Osteoblast (primary cell): Measurements from ENCODE around the gene ECI2. TPM values are rescaled to one million over a fixed set of nuclear protein-coding genes. Genes with fewer than 3 reads are reported as not detected.

ENCODE experiments used
- DNase-seq: peaks from one replicate; pipeline ENCODE4 v3.0.0; 2011; ENCODE audit warnings: low spot score, mixed read lengths; ENCODE audit not compliant: insufficient read length; ENCODE audit errors: missing footprints
- H2AFZ ChIP-seq: 2 replicates; pipeline ENCODE4 v1.6.0; 2011; ENCODE audit warnings: mild to moderate bottlenecking, low read length
- H3K27ac ChIP-seq: 2 replicates; pipeline ENCODE4 v1.5.1; 2011; ENCODE audit warnings: mild to moderate bottlenecking, low read depth, low read length, moderate library complexity
- H3K27me3 ChIP-seq: 2 replicates; pipeline ENCODE4 v1.6.0; 2012; ENCODE audit warnings: mild to moderate bottlenecking, control low read depth, inconsistent platforms, low read length, moderate library complexity; ENCODE audit not compliant: insufficient read depth
- H3K36me3 ChIP-seq: 2 replicates; pipeline ENCODE4 v1.5.1; 2011; ENCODE audit warnings: mild to moderate bottlenecking, low read length, control low read depth, moderate library complexity; ENCODE audit not compliant: insufficient read depth
- H3K4me1 ChIP-seq: 2 replicates; pipeline ENCODE4 v1.5.1; 2011; ENCODE audit warnings: mild to moderate bottlenecking, low read length, control low read depth, moderate library complexity; ENCODE audit not compliant: insufficient read depth
- H3K4me2 ChIP-seq: 2 replicates; pipeline ENCODE4 v1.6.0; 2011; ENCODE audit warnings: mild to moderate bottlenecking, low read length; ENCODE audit not compliant: insufficient read depth
- H3K4me3 ChIP-seq: fragments of 200-600 bp; sonication (generic); 3 replicates; pipeline ENCODE4 v1.5.1; 2012; ENCODE audit warnings: mild to moderate bottlenecking, low read length, inconsistent platforms; ENCODE audit not compliant: insufficient read depth
- H3K79me2 ChIP-seq: 2 replicates; pipeline ENCODE4 v1.6.0; 2012; ENCODE audit warnings: mild to moderate bottlenecking, low read length, control low read depth, inconsistent platforms; ENCODE audit not compliant: insufficient read depth
- H3K9me3 ChIP-seq: 2 replicates; pipeline ENCODE4 v1.5.1; 2011; ENCODE audit warnings: low read depth, low read length, control low read depth
- H4K20me1 ChIP-seq: 2 replicates; pipeline ENCODE4 v1.6.0; 2012; ENCODE audit warnings: mild to moderate bottlenecking, low read length, control low read depth; ENCODE audit not compliant: insufficient read depth
- total RNA-seq: library from RNA; depleted of rRNA; stranded (reverse); fragments of >200 nt; gene quantifications from 2 replicates; pipeline ENCODE4 v1.2.3, GENCODE V29; 2012
- TF ChIP-seq, protein P1 (sequence below): IDR thresholded peaks from 2 replicates; pipeline ENCODE4 v1.5.1; 2011; ENCODE audit warnings: mild to moderate bottlenecking, low read depth, low read length, moderate library complexity; ENCODE audit errors: extremely low read depth

The ECI2 gene
- total RNA-seq, 1 donor: 76.0 TPM

DNA sequence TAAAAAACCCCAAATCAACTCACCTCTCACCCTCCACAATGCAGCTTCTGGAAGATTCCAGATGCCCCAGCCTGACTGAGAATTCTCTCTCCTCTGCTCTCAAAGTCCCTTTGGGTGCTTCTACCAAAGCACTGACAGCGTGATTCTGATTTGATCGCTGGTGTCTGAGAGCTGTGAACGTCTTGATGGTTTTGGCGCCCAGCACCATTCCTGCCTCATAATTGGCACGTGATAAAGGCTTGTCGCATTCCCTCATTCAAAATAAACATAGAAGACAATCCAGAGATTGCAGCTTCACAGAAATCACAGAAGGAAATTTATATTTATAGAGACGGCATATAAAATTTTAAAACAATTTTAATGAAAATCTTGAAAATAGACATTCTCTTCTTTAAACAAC, 24.1 kb upstream of the ECI2 start:
- Histone ChIP-seq H3K27ac (no peak overlapping the region), H3K9me3 (no peaks in the 10 kb centered on the region), H3K36me3 (no peaks in the 10 kb centered on the region), H3K79me2 (no peaks in the 10 kb centered on the region), H4K20me1 (no peaks in the 10 kb centered on the region), H3K4me3 (no peak overlapping the region), H3K4me2 (no peak overlapping the region), H3K4me1 (peaks cover 4% of the 10 kb centered on the region), H2AFZ (no peak overlapping the region), H3K27me3 (peaks cover 2% of the 10 kb centered on the region)
- no peak for DNase-seq
- TF ChIP-seq, protein P1, sequence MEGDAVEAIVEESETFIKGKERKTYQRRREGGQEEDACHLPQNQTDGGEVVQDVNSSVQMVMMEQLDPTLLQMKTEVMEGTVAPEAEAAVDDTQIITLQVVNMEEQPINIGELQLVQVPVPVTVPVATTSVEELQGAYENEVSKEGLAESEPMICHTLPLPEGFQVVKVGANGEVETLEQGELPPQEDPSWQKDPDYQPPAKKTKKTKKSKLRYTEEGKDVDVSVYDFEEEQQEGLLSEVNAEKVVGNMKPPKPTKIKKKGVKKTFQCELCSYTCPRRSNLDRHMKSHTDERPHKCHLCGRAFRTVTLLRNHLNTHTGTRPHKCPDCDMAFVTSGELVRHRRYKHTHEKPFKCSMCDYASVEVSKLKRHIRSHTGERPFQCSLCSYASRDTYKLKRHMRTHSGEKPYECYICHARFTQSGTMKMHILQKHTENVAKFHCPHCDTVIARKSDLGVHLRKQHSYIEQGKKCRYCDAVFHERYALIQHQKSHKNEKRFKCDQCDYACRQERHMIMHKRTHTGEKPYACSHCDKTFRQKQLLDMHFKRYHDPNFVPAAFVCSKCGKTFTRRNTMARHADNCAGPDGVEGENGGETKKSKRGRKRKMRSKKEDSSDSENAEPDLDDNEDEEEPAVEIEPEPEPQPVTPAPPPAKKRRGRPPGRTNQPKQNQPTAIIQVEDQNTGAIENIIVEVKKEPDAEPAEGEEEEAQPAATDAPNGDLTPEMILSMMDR: no peak

DNA sequence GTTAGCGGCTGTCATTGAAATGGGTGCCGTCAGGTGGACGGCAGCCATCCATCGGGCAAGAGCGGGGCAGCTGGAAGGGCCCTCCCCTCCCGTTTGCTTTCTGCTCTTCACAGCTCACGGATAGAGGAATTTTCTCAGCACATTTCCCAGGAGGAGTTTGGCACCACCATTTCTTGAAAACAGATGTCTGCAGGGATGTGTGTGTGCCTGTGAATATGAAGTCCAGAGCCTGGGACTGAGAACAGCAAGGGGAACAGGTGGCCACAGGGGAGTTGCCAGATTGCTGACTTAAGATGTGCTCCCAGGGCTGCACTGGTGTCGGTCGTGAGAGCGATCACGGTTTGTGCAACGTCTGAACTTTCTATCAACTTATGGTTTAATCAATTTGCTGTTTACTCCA, 22.1 kb upstream of the ECI2 start:
- Histone ChIP-seq H3K79me2 (no peaks in the 10 kb centered on the region), H3K9me3 (no peaks in the 10 kb centered on the region), H3K27ac (no peak overlapping the region), H2AFZ (no peak overlapping the region), H3K4me3 (no peak overlapping the region), H3K36me3 (no peaks in the 10 kb centered on the region), H3K4me2 (no peak overlapping the region), H4K20me1 (no peaks in the 10 kb centered on the region), H3K4me1 (peaks cover 4% of the 10 kb centered on the region), H3K27me3 (no peaks in the 10 kb centered on the region)
- DNase-seq: no peak
- TF ChIP-seq, protein P1: no peak

DNA sequence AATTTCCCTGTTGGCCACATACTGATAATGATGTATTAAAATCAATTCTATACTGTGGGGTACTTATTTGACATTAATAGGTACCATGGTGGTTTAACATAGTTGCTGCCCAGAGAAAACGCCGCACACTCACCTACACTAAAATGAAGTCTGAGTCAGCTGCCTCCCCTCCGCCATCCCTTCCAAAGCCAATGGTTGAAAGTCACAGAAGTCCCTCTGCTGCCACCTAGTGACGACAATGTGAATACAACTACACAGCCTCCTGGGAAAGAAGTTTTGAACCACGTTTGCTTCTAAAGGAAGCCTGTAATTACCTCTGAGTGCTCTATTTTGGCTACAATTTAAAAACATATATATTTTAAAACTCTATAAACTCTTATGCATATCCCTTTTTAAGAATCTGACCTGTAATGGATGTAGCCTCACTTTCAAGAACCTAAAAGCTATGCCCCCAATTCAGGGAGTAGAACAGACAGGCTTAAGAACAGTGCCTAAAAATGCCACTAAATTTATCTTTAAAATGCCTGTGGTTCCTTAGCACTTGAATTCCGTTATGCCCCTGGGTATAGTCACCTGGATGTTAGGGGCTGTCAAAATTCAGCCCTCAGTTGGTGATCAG, 20.6 kb upstream of the ECI2 start:
- no peaks in the 10 kb centered on the region for H3K36me3 ChIP-seq
- peaks cover 4% of the 10 kb centered on the region for H3K4me1 ChIP-seq
- H3K9me3 ChIP-seq: no peaks in the 10 kb centered on the region
- no peaks in the 10 kb centered on the region for H3K79me2 ChIP-seq
- H3K4me2 ChIP-seq: peak overlapping the region; percentile 69
- peak; percentile 73 for DNase-seq
- no peaks in the 10 kb centered on the region for H4K20me1 ChIP-seq
- no peak overlapping the region for H3K27ac ChIP-seq
- no peaks in the 10 kb centered on the region for H3K27me3 ChIP-seq
- no peak overlapping the region for H3K4me3 ChIP-seq
- no peak overlapping the region for H2AFZ ChIP-seq
- TF ChIP-seq, protein P1: peak; percentile 90

DNA sequence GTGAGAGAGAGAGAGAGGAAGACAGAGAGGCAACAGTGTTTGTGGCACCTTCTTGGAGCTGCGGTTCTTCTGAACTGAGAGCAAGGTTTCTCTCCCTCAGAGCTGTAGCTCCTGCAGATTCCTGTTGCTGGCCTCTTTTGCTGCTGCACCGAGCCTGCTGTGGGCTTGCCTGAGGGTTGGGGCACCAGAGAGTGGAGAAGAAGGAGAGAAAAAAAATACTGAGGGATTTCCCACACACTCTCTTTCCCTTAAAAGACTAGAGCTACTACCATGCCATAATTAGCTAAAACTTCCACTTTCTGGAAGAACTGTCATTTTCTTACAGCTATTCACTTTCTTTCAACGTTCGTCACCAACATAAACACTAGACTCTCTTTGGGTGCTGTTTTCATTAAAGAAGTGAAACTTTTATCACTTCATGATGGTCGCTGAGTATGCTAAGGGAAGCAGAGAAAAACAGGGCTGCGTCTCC, 18.2 kb upstream of the ECI2 start:
- H3K36me3 ChIP-seq: no peaks in the 10 kb centered on the region
- DNase-seq: no peak
- peaks cover 4% of the 10 kb centered on the region for H3K4me1 ChIP-seq
- H3K4me2 ChIP-seq: no peak overlapping the region
- H3K27ac ChIP-seq: no peak overlapping the region
- no peaks in the 10 kb centered on the region for H3K9me3 ChIP-seq
- H3K4me3 ChIP-seq: no peak overlapping the region
- TF ChIP-seq, protein P1: no peak
- H4K20me1 ChIP-seq: no peaks in the 10 kb centered on the region
- no peaks in the 10 kb centered on the region for H3K27me3 ChIP-seq
- no peaks in the 10 kb centered on the region for H3K79me2 ChIP-seq
- peak overlapping the region; percentile 2 for H2AFZ ChIP-seq
